Measurements from ENCODE around the gene VAV1. TPM values are rescaled to one million over a fixed set of nuclear protein-coding genes. Genes with fewer than 3 reads are reported as not detected.
"Not testable (repeated sequence)": the region's sequence is repeated elsewhere in the genome, so short reads cannot be mapped to it uniquely, and the experiment has no call there.

VAV1 gene
- polyA plus RNA-seq, 1 experiment = not detected

DNA sequence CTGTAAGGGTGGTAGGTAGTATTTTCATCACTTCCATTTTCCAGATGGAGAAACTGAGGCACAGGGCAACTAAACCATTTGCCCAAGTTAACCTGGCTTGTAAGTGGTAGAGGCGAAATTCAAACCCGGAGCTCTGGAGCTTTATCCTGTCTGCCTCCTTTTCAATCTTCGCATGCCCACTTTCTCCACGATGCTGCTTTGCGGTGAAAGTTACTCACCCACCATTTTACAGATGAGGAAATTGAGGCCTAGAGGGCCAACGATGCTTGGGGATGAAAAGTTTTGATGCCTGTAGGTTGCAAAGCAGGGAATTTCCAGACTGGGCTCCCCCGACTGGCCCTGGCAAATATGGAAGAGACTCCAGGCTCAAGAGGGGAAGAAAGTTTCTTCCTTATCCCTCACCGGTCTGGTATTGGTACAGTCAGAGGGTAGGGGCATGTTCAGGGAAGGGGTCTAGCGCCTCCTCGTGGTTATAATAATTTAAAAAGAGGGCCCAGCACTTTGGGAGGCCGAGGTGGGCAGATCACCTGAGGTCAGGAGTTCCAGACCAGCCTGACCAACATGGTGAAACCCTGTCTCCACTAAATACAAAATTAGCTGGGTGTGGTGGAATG, 3.4 kb upstream of the VAV1 start:
- Histone ChIP-seq H3K36me3 (ENCODE audit: control insufficient read depth, insufficient read depth, low read length) (no peaks in the 10 kb centered on the region), H3K4me3 (ENCODE audit: low read depth, low read length) (no peak overlapping the region), H3K27me3 (ENCODE audit: control insufficient read depth, insufficient read depth, low read length) (peaks cover 6% of the 10 kb centered on the region)
- TF ChIP-seq, protein P1, sequence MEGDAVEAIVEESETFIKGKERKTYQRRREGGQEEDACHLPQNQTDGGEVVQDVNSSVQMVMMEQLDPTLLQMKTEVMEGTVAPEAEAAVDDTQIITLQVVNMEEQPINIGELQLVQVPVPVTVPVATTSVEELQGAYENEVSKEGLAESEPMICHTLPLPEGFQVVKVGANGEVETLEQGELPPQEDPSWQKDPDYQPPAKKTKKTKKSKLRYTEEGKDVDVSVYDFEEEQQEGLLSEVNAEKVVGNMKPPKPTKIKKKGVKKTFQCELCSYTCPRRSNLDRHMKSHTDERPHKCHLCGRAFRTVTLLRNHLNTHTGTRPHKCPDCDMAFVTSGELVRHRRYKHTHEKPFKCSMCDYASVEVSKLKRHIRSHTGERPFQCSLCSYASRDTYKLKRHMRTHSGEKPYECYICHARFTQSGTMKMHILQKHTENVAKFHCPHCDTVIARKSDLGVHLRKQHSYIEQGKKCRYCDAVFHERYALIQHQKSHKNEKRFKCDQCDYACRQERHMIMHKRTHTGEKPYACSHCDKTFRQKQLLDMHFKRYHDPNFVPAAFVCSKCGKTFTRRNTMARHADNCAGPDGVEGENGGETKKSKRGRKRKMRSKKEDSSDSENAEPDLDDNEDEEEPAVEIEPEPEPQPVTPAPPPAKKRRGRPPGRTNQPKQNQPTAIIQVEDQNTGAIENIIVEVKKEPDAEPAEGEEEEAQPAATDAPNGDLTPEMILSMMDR (IDR thresholded peaks at IDR 0.05; ENCODE audit: insufficient read depth, low read depth, low read length) = peak; percentile 37
- no peak for DNase-seq (ENCODE audit: low read depth)
- ChIA-PET POLR2A (no interaction called here), CTCF (interaction anchor here (0.9 to 2.7 kb wide), 9 partner anchors 9 to 252 kb away, joined by 3 to 10 read pairs (median 4); partner anchors contain the start of gene GPR108)

DNA sequence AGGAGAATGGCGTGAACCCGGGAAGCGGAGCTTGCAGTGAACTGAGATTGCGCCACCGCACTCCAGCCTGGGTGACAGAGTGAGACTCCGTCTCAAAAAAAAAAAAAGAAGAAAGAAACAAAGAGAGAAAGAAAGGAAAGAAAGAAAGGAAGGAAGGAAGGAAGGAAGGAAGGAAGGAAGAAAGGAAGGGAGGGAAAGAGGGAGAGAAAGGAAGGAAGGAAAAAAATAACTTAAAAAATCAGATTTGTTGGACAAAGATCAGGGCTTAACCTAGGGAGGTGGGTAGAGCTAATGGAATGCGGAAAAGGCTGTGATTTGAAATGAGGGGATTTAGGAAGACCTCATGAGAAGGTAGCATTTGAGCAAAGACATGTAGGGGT, 870 bp upstream of the VAV1 start:
- H3K4me3 ChIP-seq (ENCODE audit: low read depth, low read length); POLR2A ChIA-PET; H3K27me3 ChIP-seq (ENCODE audit: control insufficient read depth, insufficient read depth, low read length); CTCF ChIA-PET; H3K36me3 ChIP-seq (ENCODE audit: control insufficient read depth, insufficient read depth, low read length); DNase-seq (ENCODE audit: low read depth): not testable (repeated sequence)

DNA sequence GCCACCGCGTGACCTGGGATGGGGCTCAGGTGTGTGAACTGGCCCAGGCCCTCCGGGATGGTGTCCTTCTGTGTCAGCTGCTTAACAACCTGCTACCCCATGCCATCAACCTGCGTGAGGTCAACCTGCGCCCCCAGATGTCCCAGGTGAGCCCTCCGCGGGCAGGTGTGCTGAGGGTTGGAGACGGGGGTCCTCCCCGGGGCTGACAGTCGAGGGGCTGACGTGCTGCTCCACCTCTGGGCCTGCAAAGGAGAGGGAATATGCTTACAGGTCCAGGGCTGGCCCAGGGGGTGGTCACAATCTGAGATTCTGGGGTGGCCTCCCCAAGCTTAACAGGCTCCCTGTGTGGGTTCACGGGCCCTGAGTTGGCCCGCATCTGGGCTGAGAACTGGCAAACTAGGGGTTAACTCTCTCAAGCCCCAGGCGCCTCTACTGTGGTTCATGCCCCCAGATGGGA, 386 bp downstream of the VAV1 start:
- no peaks in the 10 kb centered on the region for H3K27me3 ChIP-seq (ENCODE audit: control insufficient read depth, insufficient read depth, low read length)
- TF ChIP-seq, protein P1 (IDR thresholded peaks at IDR 0.05; ENCODE audit: insufficient read depth, low read depth, low read length) = no peak
- no peaks in the 10 kb centered on the region for H3K36me3 ChIP-seq (ENCODE audit: control insufficient read depth, insufficient read depth, low read length)
- CTCF ChIA-PET = interaction anchor here (0.7 kb wide), 1 partner anchor 141 kb away, joined by 3 read pairs; no protein-coding TSS in a partner anchor
- no peak overlapping the region for H3K4me3 ChIP-seq (ENCODE audit: low read depth, low read length)
- POLR2A ChIA-PET = no interaction called here
- DNase-seq (ENCODE audit: low read depth) = no peak

DNA sequence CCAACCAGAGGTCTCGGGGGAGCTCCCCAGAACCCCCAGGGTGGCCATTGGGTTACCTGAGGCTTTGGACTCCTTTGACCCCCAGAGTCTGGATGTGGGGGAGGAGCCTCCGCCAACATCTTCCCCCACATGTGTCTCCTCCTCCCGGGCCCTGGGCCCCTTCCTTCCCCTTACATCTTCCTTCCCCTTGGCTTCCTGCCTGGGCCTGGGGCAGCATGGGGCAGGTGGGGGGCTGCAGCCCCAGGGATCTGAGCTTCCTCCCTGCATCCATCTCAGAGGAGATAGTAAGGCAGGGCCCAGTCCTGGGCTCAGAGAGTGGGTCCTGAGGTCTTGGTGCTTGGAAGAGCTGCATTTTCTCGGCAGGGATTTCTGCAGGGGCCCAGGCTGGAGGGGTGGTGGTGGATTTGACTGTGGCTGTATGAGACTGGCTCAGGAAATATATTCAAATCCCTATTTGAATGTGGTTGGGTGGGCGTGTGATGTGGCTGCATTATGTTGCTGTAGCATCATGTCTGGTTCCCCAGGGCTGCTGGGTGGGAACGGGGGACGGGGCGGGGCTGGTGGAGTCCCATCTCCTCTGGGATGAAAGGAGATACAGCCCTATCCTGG, 919 bp downstream of the VAV1 start:
- TF ChIP-seq, protein P1 (IDR thresholded peaks at IDR 0.05; ENCODE audit: insufficient read depth, low read depth, low read length) = no peak
- H3K4me3 ChIP-seq (ENCODE audit: low read depth, low read length) = no peak overlapping the region
- no peak for DNase-seq (ENCODE audit: low read depth)
- POLR2A ChIA-PET = no interaction called here
- no peaks in the 10 kb centered on the region for H3K36me3 ChIP-seq (ENCODE audit: control insufficient read depth, insufficient read depth, low read length)
- CTCF ChIA-PET = no interaction called here
- H3K27me3 ChIP-seq (ENCODE audit: control insufficient read depth, insufficient read depth, low read length) = no peaks in the 10 kb centered on the region

DNA sequence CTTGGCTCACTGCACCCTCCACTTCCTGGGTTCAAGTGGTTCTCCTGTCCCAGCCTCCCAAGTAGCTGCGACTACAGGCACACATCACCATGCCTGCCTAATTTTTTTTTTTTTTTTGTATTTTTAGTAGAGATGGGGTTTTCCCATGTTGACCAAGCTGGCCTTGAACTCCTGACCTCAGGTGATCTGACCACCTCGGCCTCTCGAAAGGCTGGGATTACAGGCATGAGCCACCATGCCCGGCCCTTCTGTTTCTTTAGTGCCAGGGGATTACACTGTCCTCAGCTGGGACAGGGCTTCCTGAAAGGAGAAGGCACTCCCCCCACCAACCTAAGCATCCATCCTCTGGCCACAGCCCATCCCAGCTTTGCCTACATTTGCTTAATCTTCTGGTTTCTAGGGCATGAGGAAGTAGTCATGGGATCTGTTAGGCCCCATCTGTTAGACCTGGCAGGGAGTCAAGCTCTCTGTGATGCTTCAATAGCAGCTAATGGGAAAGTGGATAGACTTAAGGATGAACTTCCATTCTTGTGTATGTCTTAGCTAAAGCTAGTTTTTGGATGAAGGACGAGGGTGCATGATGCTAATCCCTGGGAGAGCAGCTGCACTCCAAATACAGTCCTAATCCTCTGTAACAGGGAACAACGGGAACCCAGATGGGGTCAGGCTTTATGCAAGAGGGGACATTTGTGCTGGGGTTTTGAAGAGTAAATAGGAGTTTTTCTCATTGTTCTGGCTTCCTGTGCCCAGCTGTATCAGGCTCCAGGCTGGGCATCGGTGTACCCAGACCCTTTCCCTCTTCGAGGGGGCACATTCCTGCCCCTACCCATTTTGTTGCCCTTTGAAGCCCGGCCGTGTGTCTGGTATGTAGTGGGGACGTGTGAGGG, 2.6 kb downstream of the VAV1 start:
- ChIA-PET POLR2A (no interaction called here), CTCF (interaction anchor here (0.7 kb wide), 1 partner anchor 532 kb away, joined by 3 read pairs; no protein-coding TSS in a partner anchor)
- no peaks in the 10 kb centered on the region for H3K27me3 ChIP-seq (ENCODE audit: control insufficient read depth, insufficient read depth, low read length)
- H3K4me3 ChIP-seq (ENCODE audit: low read depth, low read length) = no peak overlapping the region
- TF ChIP-seq, protein P1 (IDR thresholded peaks at IDR 0.05; ENCODE audit: insufficient read depth, low read depth, low read length) = no peak
- no peaks in the 10 kb centered on the region for H3K36me3 ChIP-seq (ENCODE audit: control insufficient read depth, insufficient read depth, low read length)
- no peak for DNase-seq (ENCODE audit: low read depth)

DNA sequence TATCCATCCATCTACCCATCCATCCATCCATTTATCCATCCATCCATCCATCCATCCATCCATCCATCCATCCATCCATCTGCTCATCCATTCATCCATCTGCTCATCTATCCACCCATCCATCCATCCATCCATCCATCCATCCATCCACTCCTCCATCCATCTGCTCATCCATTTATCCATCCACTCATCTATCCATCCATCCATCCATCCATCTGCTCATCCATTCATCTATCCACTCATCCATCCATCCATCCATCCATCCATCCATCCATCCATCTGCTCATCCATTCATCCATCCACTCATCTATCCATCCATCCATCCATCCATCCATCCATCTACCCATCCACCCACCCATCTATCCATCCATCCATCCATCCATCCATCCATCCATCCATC, 3.5 kb downstream of the VAV1 start:
- H3K27me3 ChIP-seq (ENCODE audit: control insufficient read depth, insufficient read depth, low read length); DNase-seq (ENCODE audit: low read depth); H3K4me3 ChIP-seq (ENCODE audit: low read depth, low read length); H3K36me3 ChIP-seq (ENCODE audit: control insufficient read depth, insufficient read depth, low read length); POLR2A ChIA-PET: not testable (repeated sequence)
- CTCF ChIA-PET = interaction anchor here (0.7 kb wide), 1 partner anchor 533 kb away, joined by 3 read pairs; no protein-coding TSS in a partner anchor

All from BJ (cell line).